GM13977 (cell line): ENCODE results near the gene TET1.
"Not testable (repeated sequence)": the region's sequence is repeated elsewhere in the genome, so short reads cannot be mapped to it uniquely, and the experiment has no call there.

Experiments used
- DNase-seq: peaks from one replicate; pipeline ENCODE4 v3.0.0; 2012; ENCODE audit warnings: low spot score
- in situ Hi-C: fragments of 300-500 bp; cut with MboI; formaldehyde crosslinking; loops from one replicate; pipeline ENCODE4 v1.12.0; 2022; ENCODE audit warnings: low sequenced_read_pairs, low pct_unique_long_range_greater_than_20kb, mixed read lengths, inconsistent platforms; ENCODE audit not compliant: unreplicated experiment
- TF ChIP-seq, protein P1 (sequence below): IDR thresholded peaks from 2 replicates; pipeline ENCODE4 v1.5.1; 2012; ENCODE audit warnings: mild to moderate bottlenecking, control low read depth; ENCODE audit not compliant: insufficient read depth; ENCODE audit errors: extremely low read depth, missing control alignments

The TET1 gene

DNA sequence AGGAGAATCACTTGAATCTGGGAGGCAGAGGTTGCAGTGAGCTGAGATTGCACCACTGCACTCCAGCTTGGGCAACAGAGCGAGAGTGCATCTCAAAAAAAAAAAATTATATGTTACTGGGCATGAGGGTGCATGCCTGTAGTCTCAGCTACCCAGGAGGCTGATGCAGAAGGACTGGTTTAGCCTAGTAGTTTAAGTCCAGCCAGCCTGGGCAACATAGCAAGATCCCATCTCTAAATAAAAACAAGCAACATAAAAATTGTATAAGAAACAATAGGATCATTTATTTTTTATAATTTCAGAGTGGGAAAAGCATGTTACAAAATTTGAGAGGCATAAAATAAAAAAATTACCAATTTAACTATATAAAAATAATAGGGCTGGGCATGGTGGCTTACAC lies 145.4 kb downstream of the TET1 start:
- TF ChIP-seq, protein P1, sequence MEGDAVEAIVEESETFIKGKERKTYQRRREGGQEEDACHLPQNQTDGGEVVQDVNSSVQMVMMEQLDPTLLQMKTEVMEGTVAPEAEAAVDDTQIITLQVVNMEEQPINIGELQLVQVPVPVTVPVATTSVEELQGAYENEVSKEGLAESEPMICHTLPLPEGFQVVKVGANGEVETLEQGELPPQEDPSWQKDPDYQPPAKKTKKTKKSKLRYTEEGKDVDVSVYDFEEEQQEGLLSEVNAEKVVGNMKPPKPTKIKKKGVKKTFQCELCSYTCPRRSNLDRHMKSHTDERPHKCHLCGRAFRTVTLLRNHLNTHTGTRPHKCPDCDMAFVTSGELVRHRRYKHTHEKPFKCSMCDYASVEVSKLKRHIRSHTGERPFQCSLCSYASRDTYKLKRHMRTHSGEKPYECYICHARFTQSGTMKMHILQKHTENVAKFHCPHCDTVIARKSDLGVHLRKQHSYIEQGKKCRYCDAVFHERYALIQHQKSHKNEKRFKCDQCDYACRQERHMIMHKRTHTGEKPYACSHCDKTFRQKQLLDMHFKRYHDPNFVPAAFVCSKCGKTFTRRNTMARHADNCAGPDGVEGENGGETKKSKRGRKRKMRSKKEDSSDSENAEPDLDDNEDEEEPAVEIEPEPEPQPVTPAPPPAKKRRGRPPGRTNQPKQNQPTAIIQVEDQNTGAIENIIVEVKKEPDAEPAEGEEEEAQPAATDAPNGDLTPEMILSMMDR: no peak

DNA sequence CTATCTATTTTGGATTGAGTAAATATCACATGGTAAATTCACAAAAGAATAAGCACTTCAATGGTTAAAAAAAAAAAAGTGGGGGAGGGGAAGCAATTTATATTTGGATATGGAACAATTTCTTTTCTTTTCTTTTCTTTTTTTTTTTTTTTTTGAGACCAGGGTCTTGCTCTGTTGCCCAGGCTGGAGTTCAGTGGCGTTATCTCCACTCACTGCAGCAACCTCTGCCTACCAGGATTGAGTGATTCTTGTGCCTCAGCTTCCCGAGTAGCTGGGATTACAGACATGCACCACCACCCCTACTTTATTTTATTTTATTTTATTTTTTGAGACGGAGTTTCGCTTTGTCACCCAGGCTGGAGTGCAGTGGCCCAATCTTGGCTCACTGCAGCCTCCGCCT lies 148.8 kb downstream of the TET1 start:
- in situ Hi-C loops, DNase-seq: not testable (repeated sequence)

More for the DNA sequence above, 145.4 kb downstream of the TET1 start:
- no peak for DNase-seq
- in situ Hi-C loops: no loop called here

DNA sequence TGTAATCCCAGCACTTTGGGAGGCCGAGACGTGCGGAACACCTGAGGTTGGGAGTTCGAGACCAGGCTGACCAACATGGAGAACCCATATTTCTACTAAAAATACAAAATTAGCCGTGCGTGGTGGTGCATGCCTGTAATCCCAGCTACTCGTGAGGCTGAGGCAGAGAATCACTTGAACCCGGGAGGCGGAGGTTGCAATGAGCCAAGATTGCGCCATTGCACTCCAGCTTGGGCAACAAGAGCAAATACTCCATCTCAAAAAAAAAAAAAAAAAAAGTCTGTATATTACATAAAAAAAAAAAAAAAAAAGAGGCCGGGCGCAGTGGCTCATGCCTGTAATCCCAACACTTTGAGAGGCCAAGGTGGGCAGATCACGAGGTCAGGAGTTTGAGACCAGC lies 152.9 kb downstream of the TET1 start:
- in situ Hi-C loops, DNase-seq: not testable (repeated sequence)

DNA sequence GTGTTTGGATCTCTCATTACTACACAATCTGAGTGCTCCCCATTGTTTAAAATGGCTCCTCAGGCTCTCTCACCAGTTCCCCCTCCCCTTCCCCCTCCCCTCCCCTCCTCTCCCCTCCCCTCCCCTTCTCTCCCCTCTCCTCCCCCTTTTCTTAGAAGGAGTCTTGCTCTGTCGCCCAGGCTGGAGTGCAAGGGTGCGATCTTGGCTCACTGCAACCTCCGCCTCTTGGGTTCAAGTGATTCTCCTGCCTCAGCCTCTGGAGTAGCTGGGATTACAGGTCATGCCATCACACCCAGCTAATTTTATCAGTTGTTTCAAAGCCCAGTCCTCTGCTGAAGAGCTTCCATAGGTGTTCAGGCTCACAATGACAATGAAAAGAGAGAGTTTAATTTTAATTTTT lies 157.3 kb downstream of the TET1 start:
- TF ChIP-seq, protein P1: no peak
- no peak for DNase-seq
- in situ Hi-C loops: no loop called here

DNA sequence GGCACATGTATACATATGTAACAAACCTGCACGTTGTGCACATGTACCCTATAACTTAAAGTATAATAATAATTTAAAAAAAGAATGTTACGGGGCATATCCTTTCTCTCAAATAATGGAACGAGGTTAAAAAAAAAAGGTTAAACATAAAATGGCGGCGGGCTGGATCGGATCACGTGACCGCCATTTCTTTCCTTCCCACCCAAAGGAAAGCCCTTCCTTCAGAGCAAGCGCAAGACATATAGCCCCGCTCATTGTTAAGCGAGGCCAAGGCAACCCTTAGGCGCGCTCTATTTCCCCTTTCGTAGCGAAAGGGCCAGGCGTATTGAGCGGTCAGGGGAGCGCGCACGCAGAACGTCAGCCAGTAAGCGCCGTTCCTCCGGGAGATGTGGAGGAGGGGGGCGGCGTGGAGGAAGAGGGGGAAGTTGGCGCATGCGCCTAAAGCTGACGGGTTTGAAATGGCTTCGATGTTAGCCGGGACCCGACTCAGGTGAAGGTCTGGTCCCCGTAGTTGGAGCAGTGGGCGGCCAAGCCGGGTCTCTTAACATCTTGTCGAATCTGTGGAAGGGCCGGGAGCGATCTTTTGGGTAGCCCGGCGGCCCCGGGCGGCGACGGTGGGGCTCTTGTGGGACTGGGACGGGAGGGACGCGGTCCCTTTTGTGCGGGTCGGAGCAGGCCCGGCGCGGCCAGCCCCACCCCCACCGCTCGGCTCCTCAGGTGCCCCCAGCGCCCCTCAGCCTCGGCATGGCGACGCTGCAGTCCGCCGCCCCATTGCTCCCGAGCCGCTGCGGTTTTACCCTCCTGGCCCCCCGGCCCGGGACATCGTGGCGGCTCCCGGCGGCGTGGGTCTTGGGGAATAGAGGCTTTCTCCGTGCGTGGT lies 160.9 kb downstream of the TET1 start, which contains the start of gene CCAR1:
TSS of gene CCAR1 (plus strand) at position 447 of the 880 bp plus-strand sequence. CDS start 1,266 bp downstream, outside the sequence.
- DNase-seq: peak; percentile 97
- TF ChIP-seq, protein P1: no peak
- in situ Hi-C loops: no loop called here

DNA sequence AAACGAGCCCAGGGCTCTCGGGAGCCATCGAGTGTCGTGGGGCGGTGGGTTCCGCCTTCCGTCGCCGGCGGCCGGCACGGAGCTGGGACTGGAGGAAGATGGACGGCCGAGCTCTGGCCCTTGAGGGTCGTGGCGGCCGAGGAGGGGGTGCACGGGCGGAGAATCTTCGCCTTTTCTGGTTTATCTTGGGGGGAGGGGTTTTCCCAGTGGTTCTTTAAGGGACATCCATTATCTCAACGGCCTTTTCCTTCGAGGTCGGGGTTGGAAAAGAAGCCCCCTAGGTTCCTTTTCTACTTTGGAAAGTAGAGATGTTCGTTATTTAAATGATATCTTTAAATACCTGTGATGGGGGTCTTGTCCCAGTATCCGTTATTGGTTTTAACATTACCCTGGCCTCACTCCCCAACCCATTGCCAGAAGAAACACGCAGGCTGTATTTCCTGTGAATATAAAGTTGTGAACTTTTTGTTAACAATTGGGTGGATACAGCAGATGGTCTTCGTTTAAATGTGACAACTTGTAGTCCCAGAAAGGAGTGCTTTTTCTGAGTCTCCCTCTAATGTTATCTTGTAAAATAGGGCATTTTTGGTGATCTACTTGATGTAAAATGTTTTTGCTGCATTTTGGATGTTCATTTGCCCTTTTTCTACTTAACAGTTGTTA lies 161.7 kb downstream of the TET1 start:
- peak; percentile 49 for DNase-seq
- TF ChIP-seq, protein P1: no peak
- in situ Hi-C loops: no loop called here

DNA sequence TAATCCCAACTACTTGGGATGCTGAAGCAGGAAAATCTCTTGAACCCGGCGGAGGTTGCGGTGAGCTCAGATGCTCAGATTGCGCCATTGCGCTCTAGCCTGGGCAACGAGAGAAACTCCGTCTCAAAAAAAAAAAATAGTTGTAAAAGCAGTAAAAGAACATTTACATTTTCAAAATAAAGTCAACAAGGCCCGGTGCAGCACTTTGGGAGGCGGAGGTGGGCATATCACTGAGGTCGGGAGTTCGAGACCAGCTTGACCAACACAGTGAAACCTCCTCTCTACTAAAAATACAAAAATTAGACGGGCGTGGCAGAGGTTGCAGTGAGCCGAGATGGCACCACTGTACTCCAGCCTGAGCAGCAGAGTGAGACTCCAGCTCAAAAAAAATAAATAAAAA lies 164.9 kb downstream of the TET1 start:
- in situ Hi-C loops: no loop called here

More for the DNA sequence above, 164.9 kb downstream of the TET1 start:
- TF ChIP-seq, protein P1: no peak
- DNase-seq: no peak
